OCI-LY1 (cell line): Measurements from ENCODE around the gene SEPTIN3.

ENCODE experiments used
- EZH2 ChIP-seq: fragments of 200-600 bp; sonication (generic), shearing (Covaris generic); IDR thresholded peaks from 2 replicates; pipeline ENCODE4 v1.8.0; 2017; ENCODE audit warnings: borderline replicate concordance, mixed run types, mild to moderate bottlenecking, antibody characterized with exemption, low read length, moderate library complexity, mixed read lengths
- TF ChIP-seq, protein P1 (sequence below): fragments of 200-600 bp; sonication (generic), shearing (Covaris generic); IDR thresholded peaks from 2 replicates; pipeline ENCODE4 v1.5.1; 2017; ENCODE audit warnings: mild to moderate bottlenecking, antibody characterized with exemption, low read length, moderate library complexity, mixed read lengths

DNA sequence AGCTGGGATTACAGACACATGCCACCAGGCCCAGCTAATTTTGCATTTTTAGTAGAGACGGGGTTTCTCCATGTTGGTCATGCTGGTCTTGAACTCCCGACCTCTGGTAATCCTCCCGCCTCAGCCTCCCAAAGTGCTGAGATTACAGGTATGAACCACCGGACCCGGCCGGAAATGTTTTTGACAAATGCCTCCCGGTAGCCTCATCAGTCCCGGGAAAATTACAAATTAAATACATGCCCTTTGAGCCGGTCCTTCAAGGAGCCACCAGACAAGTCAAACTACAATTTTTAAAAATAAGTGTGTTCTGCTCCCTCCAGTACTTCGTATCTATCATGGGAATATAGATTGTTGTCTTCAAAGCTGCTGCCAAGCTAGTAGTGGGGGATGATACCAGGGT is 46.9 kb downstream of the SEPTIN3 start:
- TF ChIP-seq, protein P1, sequence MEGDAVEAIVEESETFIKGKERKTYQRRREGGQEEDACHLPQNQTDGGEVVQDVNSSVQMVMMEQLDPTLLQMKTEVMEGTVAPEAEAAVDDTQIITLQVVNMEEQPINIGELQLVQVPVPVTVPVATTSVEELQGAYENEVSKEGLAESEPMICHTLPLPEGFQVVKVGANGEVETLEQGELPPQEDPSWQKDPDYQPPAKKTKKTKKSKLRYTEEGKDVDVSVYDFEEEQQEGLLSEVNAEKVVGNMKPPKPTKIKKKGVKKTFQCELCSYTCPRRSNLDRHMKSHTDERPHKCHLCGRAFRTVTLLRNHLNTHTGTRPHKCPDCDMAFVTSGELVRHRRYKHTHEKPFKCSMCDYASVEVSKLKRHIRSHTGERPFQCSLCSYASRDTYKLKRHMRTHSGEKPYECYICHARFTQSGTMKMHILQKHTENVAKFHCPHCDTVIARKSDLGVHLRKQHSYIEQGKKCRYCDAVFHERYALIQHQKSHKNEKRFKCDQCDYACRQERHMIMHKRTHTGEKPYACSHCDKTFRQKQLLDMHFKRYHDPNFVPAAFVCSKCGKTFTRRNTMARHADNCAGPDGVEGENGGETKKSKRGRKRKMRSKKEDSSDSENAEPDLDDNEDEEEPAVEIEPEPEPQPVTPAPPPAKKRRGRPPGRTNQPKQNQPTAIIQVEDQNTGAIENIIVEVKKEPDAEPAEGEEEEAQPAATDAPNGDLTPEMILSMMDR: no peak
- no peak for TF ChIP-seq EZH2
